Adipocyte (in vitro differentiated cells): Measurements from ENCODE around the gene MTHFD1L.

Experiments used
- DNase-seq: peaks from one replicate; pipeline ENCODE4 v3.0.0-alpha.2; 2015; ENCODE audit warnings: low read depth
- H3K27me3 ChIP-seq: replicated peaks from 2 replicates; pipeline ENCODE4 v1.7.0; 2013; ENCODE audit warnings: mild to moderate bottlenecking, low read length, moderate library complexity; ENCODE audit not compliant: control insufficient read depth, insufficient read depth
- H3K36me3 ChIP-seq: 2 replicates; pipeline ENCODE4 v1.7.0; 2013; ENCODE audit warnings: low read length, mild to moderate bottlenecking, moderate library complexity; ENCODE audit not compliant: control insufficient read depth, insufficient read depth, severe bottlenecking
- H3K4me1 ChIP-seq: 2 replicates; pipeline ENCODE4 v1.7.0; 2013; ENCODE audit warnings: mild to moderate bottlenecking, low read length, moderate library complexity; ENCODE audit not compliant: control insufficient read depth, insufficient read depth
- H3K4me3 ChIP-seq: 2 replicates; pipeline ENCODE4 v1.7.0; 2013; ENCODE audit warnings: mild to moderate bottlenecking, low read length, moderate library complexity
- H3K9ac ChIP-seq: 2 replicates; pipeline ENCODE4 v1.7.0; 2013; ENCODE audit warnings: mild to moderate bottlenecking, low read length, moderate library complexity
- H3K9me3 ChIP-seq: 2 replicates; pipeline ENCODE4 v1.7.0; 2013; ENCODE audit warnings: mild to moderate bottlenecking, low read length, moderate library complexity; ENCODE audit not compliant: control insufficient read depth

Gene MTHFD1L

GRCh38 chr6:150937132-150937906 lies 71.8 kb downstream of the MTHFD1L start:
- no peaks in the 10 kb centered on the region for H3K27me3 ChIP-seq
- peak overlapping the region; percentile 61 for H3K4me3 ChIP-seq
- H3K9me3 ChIP-seq, result no peaks in the 10 kb centered on the region
- peak overlapping the region; percentile 63 for H3K9ac ChIP-seq
- H3K36me3 ChIP-seq, result peaks cover 11% of the 10 kb centered on the region
- peaks cover 39% of the 10 kb centered on the region for H3K4me1 ChIP-seq
- no peak for DNase-seq

GRCh38 chr6:150939399-150939798 lies 73.9 kb downstream of the MTHFD1L start:
- Histone ChIP-seq H3K27me3 (no peaks in the 10 kb centered on the region), H3K9me3 (no peaks in the 10 kb centered on the region), H3K36me3 (peaks cover 24% of the 10 kb centered on the region), H3K4me3 (no peak overlapping the region), H3K9ac (no peak overlapping the region), H3K4me1 (peaks cover 26% of the 10 kb centered on the region)
- DNase-seq, result no peak

GRCh38 chr6:150940941-150941340 lies 75.4 kb downstream of the MTHFD1L start:
- Histone ChIP-seq H3K4me3 (peak overlapping the region; percentile 3), H3K27me3 (no peaks in the 10 kb centered on the region), H3K9ac (no peak overlapping the region), H3K36me3 (peaks cover 40% of the 10 kb centered on the region), H3K4me1 (peaks cover 26% of the 10 kb centered on the region), H3K9me3 (no peaks in the 10 kb centered on the region)
- peak; percentile 56 for DNase-seq

DNA sequence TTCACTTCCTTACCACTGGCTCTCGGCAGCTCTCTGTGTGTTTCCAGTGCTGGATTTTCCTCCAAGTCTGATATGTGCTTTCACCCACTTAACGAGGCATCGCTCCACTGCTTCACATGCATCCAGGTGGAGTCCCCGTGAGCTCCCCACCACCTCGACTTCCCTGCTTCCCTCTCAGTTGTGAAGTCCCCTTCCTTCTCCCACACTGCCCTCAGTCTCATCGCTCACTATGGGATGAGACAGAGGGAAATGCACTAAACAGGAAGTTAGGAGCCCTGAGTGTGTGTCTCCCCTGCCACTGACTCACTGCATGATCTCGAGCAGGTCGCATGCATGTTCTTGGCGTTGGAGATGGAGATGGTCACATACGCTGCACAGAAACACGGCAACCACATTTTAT lies 84.0 kb downstream of the MTHFD1L start:
- Histone ChIP-seq H3K9me3 (no peaks in the 10 kb centered on the region), H3K36me3 (peaks cover 73% of the 10 kb centered on the region), H3K4me3 (no peak overlapping the region), H3K4me1 (peaks cover 3% of the 10 kb centered on the region), H3K27me3 (no peaks in the 10 kb centered on the region), H3K9ac (no peak overlapping the region)
- DNase-seq, result no peak

DNA sequence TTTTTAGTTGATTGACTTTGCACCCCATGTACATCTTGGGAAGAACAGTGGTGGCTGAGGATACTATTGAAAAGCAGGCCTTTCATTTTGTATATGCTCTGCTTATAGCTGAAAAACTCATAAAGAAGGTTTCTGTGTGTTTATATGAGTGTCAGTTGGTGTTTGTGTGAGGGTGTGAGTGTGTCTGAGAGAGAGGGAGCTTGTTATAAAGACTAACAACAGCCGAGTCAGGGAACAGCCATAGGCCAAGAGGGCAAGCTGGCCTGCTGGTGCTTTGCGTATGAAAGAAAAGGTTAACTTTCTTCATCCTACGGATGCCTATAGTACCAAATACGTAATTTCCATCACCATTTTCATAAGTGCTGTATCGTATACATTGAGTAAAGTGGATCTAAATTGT lies 88.3 kb downstream of the MTHFD1L start:
- no peak overlapping the region for H3K9ac ChIP-seq
- H3K4me1 ChIP-seq, result peaks cover 3% of the 10 kb centered on the region
- no peak for DNase-seq
- H3K27me3 ChIP-seq, result no peaks in the 10 kb centered on the region
- peaks cover 81% of the 10 kb centered on the region for H3K36me3 ChIP-seq
- H3K4me3 ChIP-seq, result no peak overlapping the region
- H3K9me3 ChIP-seq, result no peaks in the 10 kb centered on the region

DNA sequence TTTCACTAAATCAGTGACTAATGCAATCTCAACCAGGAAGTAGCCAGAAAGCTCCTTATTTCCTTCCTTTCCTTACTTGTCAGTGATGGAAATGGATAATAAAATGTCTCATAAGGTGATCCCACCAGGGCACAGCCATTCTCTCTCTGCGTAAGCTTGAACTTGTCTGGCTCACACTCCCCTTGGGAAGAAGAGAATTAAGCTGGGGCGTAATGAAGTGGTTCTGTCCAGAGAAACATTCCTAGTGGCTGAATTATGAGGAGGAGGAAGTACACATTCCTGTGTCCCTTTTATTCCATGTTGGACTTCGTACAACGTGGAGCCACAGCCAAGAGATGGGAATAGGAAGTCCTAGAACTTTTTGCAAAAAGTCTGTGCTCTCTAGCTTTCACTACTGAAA lies 93.7 kb downstream of the MTHFD1L start:
- DNase-seq, result no peak
- no peaks in the 10 kb centered on the region for H3K9me3 ChIP-seq
- peaks cover 53% of the 10 kb centered on the region for H3K36me3 ChIP-seq
- peak overlapping the region; percentile 6 for H3K4me3 ChIP-seq
- H3K9ac ChIP-seq, result no peak overlapping the region
- no peaks in the 10 kb centered on the region for H3K27me3 ChIP-seq
- peaks cover 8% of the 10 kb centered on the region for H3K4me1 ChIP-seq

DNA sequence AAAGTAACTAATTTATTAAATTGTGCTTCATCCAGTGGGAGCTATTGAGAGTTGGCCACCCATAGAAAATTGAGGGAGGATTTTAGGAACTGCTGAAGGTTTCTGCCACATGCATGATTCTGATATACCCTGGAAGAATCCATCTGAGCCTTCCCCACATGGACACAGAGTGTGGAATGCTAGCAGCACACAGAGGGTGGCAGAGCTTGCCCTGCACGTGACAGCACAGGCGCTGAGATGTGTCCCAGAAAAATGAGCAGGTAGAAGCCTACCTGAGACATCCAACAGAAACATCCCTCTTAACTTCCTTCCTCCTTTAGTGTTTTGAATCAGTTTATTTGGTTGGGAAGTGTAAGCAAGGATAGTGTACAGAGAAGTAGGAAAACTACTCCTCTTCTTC lies 96.9 kb downstream of the MTHFD1L start:
- no peaks in the 10 kb centered on the region for H3K27me3 ChIP-seq
- H3K4me3 ChIP-seq, result no peak overlapping the region
- peaks cover 8% of the 10 kb centered on the region for H3K4me1 ChIP-seq
- no peak overlapping the region for H3K9ac ChIP-seq
- no peaks in the 10 kb centered on the region for H3K9me3 ChIP-seq
- DNase-seq, result no peak
- H3K36me3 ChIP-seq, result peaks cover 54% of the 10 kb centered on the region

DNA sequence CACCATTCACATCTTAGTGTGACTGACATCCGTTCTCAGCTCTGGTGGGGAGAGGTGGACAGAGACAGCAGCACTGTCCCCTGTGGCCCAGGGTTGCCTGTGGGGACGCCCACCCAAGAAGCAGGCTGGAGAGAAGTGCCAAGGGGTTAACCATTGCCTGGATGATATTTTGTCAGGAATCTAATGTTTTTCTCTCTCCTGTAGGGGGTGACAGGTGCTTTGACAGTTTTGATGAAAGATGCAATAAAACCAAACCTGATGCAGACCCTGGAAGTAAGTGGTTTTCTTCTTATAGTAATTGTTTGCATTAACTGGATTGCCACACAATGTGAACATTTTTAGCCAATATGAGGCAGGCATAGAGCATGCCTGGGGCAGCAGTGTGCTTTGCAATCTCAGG lies 99.3 kb downstream of the MTHFD1L start:
- Histone ChIP-seq H3K4me1 (no peaks in the 10 kb centered on the region), H3K27me3 (no peaks in the 10 kb centered on the region), H3K9me3 (no peaks in the 10 kb centered on the region), H3K4me3 (no peak overlapping the region), H3K9ac (no peak overlapping the region), H3K36me3 (peaks cover 60% of the 10 kb centered on the region)
- DNase-seq, result no peak

DNA sequence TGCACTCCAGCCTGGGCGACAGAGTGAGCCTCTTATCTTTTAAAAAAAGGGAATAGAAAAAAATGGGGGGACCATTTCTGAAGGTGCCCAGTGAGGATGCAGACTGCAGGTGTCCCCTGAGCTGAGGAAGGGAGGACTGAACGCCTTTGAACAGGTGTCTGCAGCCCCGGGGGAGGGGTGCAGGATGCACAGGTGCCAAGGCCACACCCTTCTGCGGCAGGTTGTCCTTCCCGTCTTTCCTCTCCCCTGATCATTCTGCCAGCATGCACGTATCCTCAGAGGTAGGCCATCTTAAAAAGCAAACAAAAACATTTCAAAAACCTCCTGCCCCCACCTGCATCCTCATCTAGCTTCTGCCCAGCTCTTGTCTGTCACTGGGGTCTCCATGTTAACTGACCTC lies 101.3 kb downstream of the MTHFD1L start:
- Histone ChIP-seq H3K36me3 (peaks cover 48% of the 10 kb centered on the region), H3K9ac (no peak overlapping the region), H3K9me3 (no peaks in the 10 kb centered on the region), H3K4me1 (no peaks in the 10 kb centered on the region), H3K27me3 (no peaks in the 10 kb centered on the region), H3K4me3 (no peak overlapping the region)
- DNase-seq, result no peak

GRCh38 chr6:150967381-150967780 lies 101.9 kb downstream of the MTHFD1L start:
- Histone ChIP-seq H3K36me3 (peaks cover 49% of the 10 kb centered on the region), H3K4me1 (no peaks in the 10 kb centered on the region), H3K27me3 (no peaks in the 10 kb centered on the region), H3K9me3 (no peaks in the 10 kb centered on the region), H3K4me3 (no peak overlapping the region), H3K9ac (no peak overlapping the region)
- DNase-seq, result no peak

DNA sequence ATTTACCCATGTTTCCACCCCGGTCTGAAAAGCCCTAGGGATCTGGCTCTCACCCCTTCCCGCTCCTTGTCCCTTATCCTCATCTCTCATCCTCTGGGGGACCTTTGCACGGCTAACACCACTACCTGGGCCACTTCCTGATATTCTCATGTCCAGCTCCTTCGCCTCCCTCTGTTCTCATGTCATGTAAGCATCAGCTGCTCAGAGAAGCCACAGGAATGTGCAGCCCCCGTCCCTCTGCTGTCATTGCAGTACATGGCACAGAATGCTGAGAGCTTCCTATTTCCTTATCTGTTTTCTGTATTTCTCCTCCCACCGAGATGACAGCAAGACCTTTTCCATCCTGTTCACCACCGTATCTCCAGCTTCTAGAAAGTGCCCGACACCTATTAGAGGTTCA lies 102.4 kb downstream of the MTHFD1L start:
- no peaks in the 10 kb centered on the region for H3K27me3 ChIP-seq
- H3K4me1 ChIP-seq, result no peaks in the 10 kb centered on the region
- peaks cover 51% of the 10 kb centered on the region for H3K36me3 ChIP-seq
- no peaks in the 10 kb centered on the region for H3K9me3 ChIP-seq
- no peak for DNase-seq
- no peak overlapping the region for H3K4me3 ChIP-seq
- H3K9ac ChIP-seq, result no peak overlapping the region

DNA sequence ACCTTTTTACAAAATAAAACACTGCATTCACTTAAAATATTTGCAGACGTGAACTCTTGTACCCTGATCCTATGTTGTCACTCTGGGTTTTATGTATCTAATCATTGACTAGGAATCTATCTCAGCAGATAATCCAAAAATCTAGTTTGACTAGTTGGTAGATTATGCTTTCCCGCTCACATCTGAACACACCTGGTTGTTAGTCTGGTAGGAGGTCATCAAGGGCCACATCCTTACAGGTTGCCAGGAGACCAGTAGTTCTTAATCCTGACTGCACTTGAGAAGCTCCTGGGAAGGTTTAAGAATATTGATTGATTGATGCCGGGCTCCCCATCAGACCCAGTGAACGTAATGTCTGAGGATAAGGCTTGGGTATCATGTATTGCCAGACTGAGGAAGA lies 104.4 kb downstream of the MTHFD1L start:
- no peak for DNase-seq
- Histone ChIP-seq H3K36me3 (peaks cover 47% of the 10 kb centered on the region), H3K27me3 (no peaks in the 10 kb centered on the region), H3K4me3 (no peak overlapping the region), H3K9ac (no peak overlapping the region), H3K9me3 (no peaks in the 10 kb centered on the region), H3K4me1 (peaks cover 4% of the 10 kb centered on the region)
